Panc1 (cell line): ENCODE data around the gene MYADML2.

Source experiments
- CTCF ChIP-seq: fragments of 450-650 bp; IDR thresholded peaks from 2 replicates; pipeline ENCODE4 v1.5.1; 2017; ENCODE audit warnings: mild to moderate bottlenecking
- POLR2AphosphoS5 ChIP-seq: IDR thresholded peaks from 2 replicates; pipeline ENCODE4 v1.6.1; 2012; ENCODE audit warnings: mild to moderate bottlenecking, low read depth, low read length, moderate library complexity
- REST ChIP-seq, 2 experiments: IDR thresholded peaks; 2 replicates each; pipeline ENCODE4 v1.6.1; 2011 to 2012; ENCODE audit warnings: low read depth in 2 of 2, control low read depth in 1 of 2, low read length in 1 of 2, mild to moderate bottlenecking in 1 of 2, moderate library complexity in 1 of 2; ENCODE audit not compliant: insufficient read depth in 1 of 2

GRCh38 chr17:81987161-81987770, 40.2 kb upstream of the MYADML2 start:
- TF ChIP-seq POLR2AphosphoS5 (no peak), CTCF (no peak), REST (IDR thresholded peaks at IDR 0.05; ENCODE audit: insufficient read depth in 1 of 2, low read depth in 2 of 2, low read length in 1 of 2) (no peak)
